Skin of body (tissue), 2 donors: ENCODE data around the gene RPS23. TPM values are rescaled to one million over a fixed set of nuclear protein-coding genes. Genes with fewer than 3 reads are reported as not detected.

Experiments
- DNase-seq: peaks from one replicate; lab custom pipeline; 2025; lab: John Stamatoyannopoulos, UW
- total RNA-seq: library from RNA; depleted of rRNA; stranded (reverse); fragments of >200 nt; gene quantifications from one replicate; pipeline ENCODE4 v1.2.3, GENCODE V29; 2014

RPS23 gene
- total RNA-seq = 3,659 TPM

- DNase-seq = peak; percentile 97
Observed at GRCh38 chr5:82277987-82278710, at the start of gene RPS23. RPS23 (minus strand) TSS chr5:82278354; CDS start chr5:82278323, 31 bp downstream.

- no peak for DNase-seq
Observed at GRCh38 chr5:82327941-82328340, 49.8 kb upstream of the RPS23 start.

GRCh38 chr5:82325996-82326395, 47.8 kb upstream of the RPS23 start:
- peak; percentile 44 for DNase-seq

- no peak for DNase-seq
Observed at GRCh38 chr5:82325155-82325554, 47.0 kb upstream of the RPS23 start.

- DNase-seq = no peak
Observed at GRCh38 chr5:82320966-82321365, 42.8 kb upstream of the RPS23 start.

- DNase-seq = peak; percentile 47
Observed at GRCh38 chr5:82319651-82320376, 41.7 kb upstream of the RPS23 start.

- DNase-seq = no peak
Observed at GRCh38 chr5:82319192-82319591, 41.0 kb upstream of the RPS23 start.

- no peak for DNase-seq
Observed at GRCh38 chr5:82314964-82315758, 37.0 kb upstream of the RPS23 start.

GRCh38 chr5:82313016-82313415, 34.9 kb upstream of the RPS23 start:
- no peak for DNase-seq

GRCh38 chr5:82312373-82312856, 34.3 kb upstream of the RPS23 start:
- DNase-seq = peak; percentile 75

- no peak for DNase-seq
Observed at GRCh38 chr5:82309091-82309531, 31.0 kb upstream of the RPS23 start.

GRCh38 chr5:82308416-82308815, 30.3 kb upstream of the RPS23 start:
- DNase-seq = no peak

GRCh38 chr5:82307451-82307850, 29.3 kb upstream of the RPS23 start:
- no peak for DNase-seq

GRCh38 chr5:82306151-82306550, 28.0 kb upstream of the RPS23 start:
- DNase-seq = no peak

GRCh38 chr5:82301190-82301589, 23.0 kb upstream of the RPS23 start:
- no peak for DNase-seq

- DNase-seq = no peak
Observed at GRCh38 chr5:82298668-82299067, 20.5 kb upstream of the RPS23 start.

GRCh38 chr5:82297711-82298110, 19.6 kb upstream of the RPS23 start:
- no peak for DNase-seq

- DNase-seq = no peak
Observed at GRCh38 chr5:82296929-82297328, 18.8 kb upstream of the RPS23 start.

GRCh38 chr5:82295959-82296531, 17.9 kb upstream of the RPS23 start:
- DNase-seq = no peak

- no peak for DNase-seq
Observed at GRCh38 chr5:82295144-82295543, 17.0 kb upstream of the RPS23 start.

- no peak for DNase-seq
Observed at GRCh38 chr5:82291420-82291819, 13.3 kb upstream of the RPS23 start.

GRCh38 chr5:82290908-82291307, 12.8 kb upstream of the RPS23 start:
- DNase-seq = no peak
